Common myeloid progenitor, CD34-positive (primary cell): ENCODE measurements around the gene LARP1.
"Not testable (repeated sequence)": the region's sequence is repeated elsewhere in the genome, so short reads cannot be mapped to it uniquely, and the experiment has no call there.

Source experiments
- CTCF ChIA-PET: fragments of 350-600 bp; sonication (Branson Sonifier 250); formaldehyde crosslinking; loops from one replicate; lab custom pipeline; 2021; ENCODE audit warnings: antibody characterized with exemption; lab: Charles Lee
- POLR2A ChIA-PET: fragments of 350-600 bp; sonication (Branson Sonifier 250); formaldehyde crosslinking; loops from one replicate; lab custom pipeline; 2021; ENCODE audit warnings: antibody characterized with exemption; lab: Charles Lee
- DNase-seq, 3 donors: peaks; one replicate each; pipeline versions ENCODE4 v3.0.0 to v3.0.0-alpha.2; 2013
- H3K27ac ChIP-seq, 2 experiments: 1 replicate in 1 of 2; 2 replicates in 1 of 2; pipeline ENCODE4 v1.7.0; 2013; ENCODE audit warnings: inconsistent platforms in 2 of 2, low read length in 2 of 2, mild to moderate bottlenecking in 2 of 2, low read depth in 1 of 2, moderate library complexity in 1 of 2; ENCODE audit not compliant: severe bottlenecking in 2 of 2, insufficient read depth in 1 of 2, poor library complexity in 1 of 2
- H3K27me3 ChIP-seq, 5 experiments: replicated peaks in 2 of 5; 1 replicate in 3 of 5; 2 replicates in 2 of 5; pipeline versions ENCODE4 v1.6.1 to v1.7.0; 2013; ENCODE audit warnings: low read length in 4 of 5, mild to moderate bottlenecking in 2 of 5, moderate library complexity in 2 of 5, inconsistent platforms in 1 of 5; ENCODE audit not compliant: insufficient read depth in 5 of 5, control insufficient read depth in 4 of 5
- H3K36me3 ChIP-seq, 4 experiments: 1 replicate in 2 of 4; 2 replicates in 2 of 4; pipeline versions ENCODE4 v1.6.1 to v1.7.0; 2013; ENCODE audit warnings: low read length in 3 of 4, control low read depth in 1 of 4, mild to moderate bottlenecking in 1 of 4; ENCODE audit not compliant: control insufficient read depth in 4 of 4, insufficient read depth in 4 of 4
- H3K4me1 ChIP-seq, 4 experiments: 1 replicate in 3 of 4; 2 replicates in 1 of 4; pipeline versions ENCODE4 v1.6.1 to v1.7.1; 2013; ENCODE audit warnings: low read length in 3 of 4, mild to moderate bottlenecking in 3 of 4, control low read depth in 1 of 4, inconsistent platforms in 1 of 4, moderate library complexity in 1 of 4; ENCODE audit not compliant: control insufficient read depth in 4 of 4, insufficient read depth in 4 of 4; ENCODE audit errors: control extremely low read depth in 1 of 4
- H3K4me3 ChIP-seq, 7 experiments: 1 replicate in 4 of 7; 2 replicates in 3 of 7; pipeline versions ENCODE4 v1.5.1 to v1.7.0; 2013; ENCODE audit warnings: mild to moderate bottlenecking in 7 of 7, low read length in 6 of 7, moderate library complexity in 6 of 7, inconsistent platforms in 2 of 7, low read depth in 2 of 7, control low read depth in 1 of 7; ENCODE audit not compliant: insufficient read depth in 4 of 7, control insufficient read depth in 1 of 7; ENCODE audit errors: extremely low read depth in 1 of 7
- H3K9me3 ChIP-seq, 5 experiments: 1 replicate in 4 of 5; 2 replicates in 1 of 5; pipeline versions ENCODE4 v1.6.1 to v1.7.1; 2013; ENCODE audit warnings: low read length in 4 of 5, mild to moderate bottlenecking in 2 of 5, inconsistent platforms in 1 of 5, low read depth in 1 of 5, moderate library complexity in 1 of 5; ENCODE audit not compliant: control insufficient read depth in 4 of 5, insufficient read depth in 2 of 5; ENCODE audit errors: control extremely low read depth in 1 of 5
- WGBS: methylation state at CpG from one replicate; pipeline ENCODE4 v1.1.5; 2013; ENCODE audit not compliant: insufficient coverage; 5-methylcytosine and 5-hydroxymethylcytosine counted together

LARP1 gene

GRCh38 chr5:154818471-154819116, 63.4 kb downstream of the LARP1 start:
- Histone ChIP-seq H3K27ac (peak overlapping the region in 1 of 2 experiments; percentile 56), H3K4me1 (peaks cover 0 to 10% (median 6%) of the 10 kb centered on the region in 4 experiments), H3K36me3 (peaks cover 13 to 72% (median 51%) of the 10 kb centered on the region in 4 experiments), H3K4me3 (no peak overlapping the region), H3K27me3 (no peaks in the 10 kb centered on the region), H3K9me3 (no peaks in the 10 kb centered on the region)
- CTCF ChIA-PET: interaction anchor here (1.3 kb wide), 1 partner anchor 31 kb away, joined by 4 read pairs; the partner anchor contains the start of gene FAXDC2
- DNase-seq: peak in 1 of 3 donors; percentile 27
- WGBS: 100% methylated on average over 1 of the region's 2 CpGs
- POLR2A ChIA-PET: no interaction called here

DNA sequence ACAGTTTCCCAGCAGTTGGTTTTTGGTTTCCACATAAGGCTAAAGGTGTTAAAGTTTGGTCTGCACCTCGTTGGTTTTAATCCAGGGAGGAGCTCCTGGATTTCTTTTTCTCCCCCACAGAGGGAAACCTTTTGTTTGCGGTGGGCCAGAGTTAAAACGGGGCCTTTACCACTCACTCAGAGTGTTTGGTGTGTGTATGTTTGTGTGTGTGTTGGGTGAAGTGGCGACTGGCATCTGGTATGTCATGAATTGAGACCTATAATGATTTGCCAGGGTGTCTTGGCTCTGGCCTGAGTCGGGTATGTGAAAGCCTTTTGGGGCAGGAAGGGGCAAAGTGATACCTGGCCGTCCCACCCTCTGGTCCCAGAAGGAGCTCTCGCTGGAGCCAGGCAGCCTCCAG, 64.4 kb downstream of the LARP1 start:
- Histone ChIP-seq H3K36me3 (peaks cover 13 to 73% (median 56%) of the 10 kb centered on the region in 4 experiments), H3K27ac (peak overlapping the region in 1 of 2 experiments; percentile 10), H3K9me3 (no peaks in the 10 kb centered on the region), H3K4me1 (peaks cover 0 to under 1% (median 0%) of the 10 kb centered on the region in 4 experiments), H3K27me3 (no peaks in the 10 kb centered on the region), H3K4me3 (no peak overlapping the region)
- 100% methylated on average over 3 of the region's 7 CpGs for WGBS
- ChIA-PET CTCF (interaction anchor here (0.9 to 1.3 kb wide), 3 partner anchors 22 to 49 kb away, joined by 4 read pairs; partner anchors contain the start of gene FAXDC2), POLR2A (no interaction called here)
- no peak for DNase-seq

GRCh38 chr5:154820383-154820782, 65.2 kb downstream of the LARP1 start:
- no peaks in the 10 kb centered on the region for H3K4me1 ChIP-seq
- H3K4me3 ChIP-seq: no peak overlapping the region
- POLR2A ChIA-PET: no interaction called here
- no peak for DNase-seq
- no peaks in the 10 kb centered on the region for H3K9me3 ChIP-seq
- no peak overlapping the region for H3K27ac ChIP-seq
- CTCF ChIA-PET: no interaction called here
- H3K36me3 ChIP-seq: peaks cover 13 to 67% (median 49%) of the 10 kb centered on the region in 4 experiments
- WGBS: 100% methylated on average over 4 of the region's 5 CpGs
- no peaks in the 10 kb centered on the region for H3K27me3 ChIP-seq

DNA sequence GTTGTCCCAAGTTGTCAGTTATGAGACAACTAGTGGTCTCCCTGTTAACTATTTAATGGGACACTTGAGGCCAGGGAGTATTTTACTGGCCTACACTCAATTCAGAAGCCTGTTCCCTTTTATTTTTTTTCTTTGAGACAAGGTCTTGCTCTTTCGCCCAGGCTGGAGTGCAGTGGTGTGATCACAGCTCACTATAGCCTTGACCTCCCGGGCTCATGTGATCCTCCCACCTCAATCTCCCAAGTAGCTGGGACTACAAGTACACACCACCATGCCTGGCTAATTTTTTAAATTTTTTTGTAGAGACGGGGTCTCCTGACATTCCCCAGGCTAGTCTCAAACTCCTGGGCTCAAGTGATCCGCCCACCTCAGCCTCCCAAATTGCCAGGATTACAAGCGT, 67.7 kb downstream of the LARP1 start:
- 100% methylated on average over 4 of the region's 5 CpGs for WGBS
- CTCF ChIA-PET: interaction anchor here (1.1 kb wide), 1 partner anchor 10 kb away, joined by 3 read pairs; no protein-coding TSS in a partner anchor
- H3K27me3 ChIP-seq, DNase-seq, POLR2A ChIA-PET, H3K4me3 ChIP-seq, H3K9me3 ChIP-seq, H3K4me1 ChIP-seq, H3K27ac ChIP-seq: not testable (repeated sequence)
- H3K36me3 ChIP-seq: peaks cover 9 to 46% (median 33%) of the 10 kb centered on the region in 4 experiments

- H3K36me3 ChIP-seq: peaks cover 9 to 44% (median 28%) of the 10 kb centered on the region in 4 experiments
- POLR2A ChIA-PET: interaction anchor here (0.6 kb wide), 1 partner anchor 13 kb away, joined by 4 read pairs; no protein-coding TSS in a partner anchor
These were observed 68.4 kb downstream of the LARP1 start for GRCh38 chr5:154823605-154824004.

GRCh38 chr5:154824070-154824469, 68.9 kb downstream of the LARP1 start:
- Histone ChIP-seq H3K9me3 (no peaks in the 10 kb centered on the region), H3K27me3 (no peaks in the 10 kb centered on the region), H3K27ac (peak overlapping the region in 1 of 2 experiments; percentile 6), H3K36me3 (peaks cover 9 to 41% (median 25%) of the 10 kb centered on the region in 4 experiments), H3K4me3 (no peak overlapping the region), H3K4me1 (no peaks in the 10 kb centered on the region)
- POLR2A ChIA-PET: no interaction called here
- DNase-seq: no peak
- WGBS: no CpG with 5 or more reads among the region's 2 CpGs
- CTCF ChIA-PET: no interaction called here

More at GRCh38 chr5:154823605-154824004, 68.4 kb downstream of the LARP1 start:
- no peak for DNase-seq
- Histone ChIP-seq H3K27ac (peak overlapping the region in 1 of 2 experiments; percentile 6), H3K4me1 (no peaks in the 10 kb centered on the region), H3K9me3 (no peaks in the 10 kb centered on the region), H3K27me3 (no peaks in the 10 kb centered on the region), H3K4me3 (no peak overlapping the region)
- CTCF ChIA-PET: no interaction called here
- WGBS: 100% methylated on average over 4 of the region's 4 CpGs

GRCh38 chr5:154829181-154829588, 74.0 kb downstream of the LARP1 start:
- WGBS: 95% methylated on average over 2 of the region's 2 CpGs
- no peak for DNase-seq
- no peaks in the 10 kb centered on the region for H3K27me3 ChIP-seq
- no peak overlapping the region for H3K27ac ChIP-seq
- CTCF ChIA-PET: no interaction called here
- POLR2A ChIA-PET: no interaction called here
- no peaks in the 10 kb centered on the region for H3K9me3 ChIP-seq
- H3K4me1 ChIP-seq: peaks cover 0 to 2% (median 0%) of the 10 kb centered on the region in 4 experiments
- peaks cover 3 to 33% (median 15%) of the 10 kb centered on the region in 4 experiments for H3K36me3 ChIP-seq
- no peak overlapping the region for H3K4me3 ChIP-seq
